Thyroid gland (tissue), 4 donors: ENCODE measurements around the gene STK24.

Source experiments
- CTCF ChIP-seq, 6 experiments: fragments of 200-600 bp in 3 of 6; fragments of 450-650 bp in 3 of 6; sonication (generic) in 3 of 6; IDR thresholded peaks; one replicate each; pipeline ENCODE4 v1.5.1; 2016 to 2019; ENCODE audit warnings: antibody characterized with exemption in 6 of 6, mild to moderate bottlenecking in 2 of 6, inconsistent platforms in 1 of 6, moderate library complexity in 1 of 6
- POLR2A ChIP-seq, 2 donors: fragments of 450-650 bp; IDR thresholded peaks; one replicate each; pipeline ENCODE4 v1.6.1; 2017; ENCODE audit warnings: antibody characterized with exemption in 2 of 2, mild to moderate bottlenecking in 2 of 2, moderate library complexity in 1 of 2

GRCh38 chr13:98449273-98449672 lies 127.6 kb downstream of the STK24 start:
- TF ChIP-seq CTCF (IDR thresholded peaks at IDR 0.05) = no peak
- TF ChIP-seq POLR2A (IDR thresholded peaks at IDR 0.05) = no peak
